GM18526 (cell line): ENCODE measurements around the gene CHRNB1.
A peak's percentile ranks its signal among the peaks of the same experiment; 100 is the strongest.
"Not testable (repeated sequence)": the region's sequence is repeated elsewhere in the genome, so short reads cannot be mapped to it uniquely, and the experiment has no call there.

Source experiments
- POLR2A ChIP-seq: IDR thresholded peaks from 3 replicates; pipeline ENCODE4 v1.6.1; 2011; ENCODE audit not compliant: insufficient read length; ENCODE audit errors: extremely low read depth

CHRNB1 gene

GRCh38 chr17:7467498-7467897, 22.6 kb downstream of the CHRNB1 start:
- TF ChIP-seq POLR2A, result no peak

- no peak for TF ChIP-seq POLR2A
Observed at GRCh38 chr17:7468290-7468689, 23.4 kb downstream of the CHRNB1 start.

- no peak for TF ChIP-seq POLR2A
Observed at GRCh38 chr17:7468804-7469389, 24.0 kb downstream of the CHRNB1 start.

GRCh38 chr17:7471729-7472128, 26.9 kb downstream of the CHRNB1 start:
- no peak for TF ChIP-seq POLR2A

GRCh38 chr17:7475764-7476422, 31.0 kb downstream of the CHRNB1 start:
- TF ChIP-seq POLR2A, result no peak

GRCh38 chr17:7476494-7476893, 31.6 kb downstream of the CHRNB1 start:
- no peak for TF ChIP-seq POLR2A

GRCh38 chr17:7476951-7477350, 32.1 kb downstream of the CHRNB1 start:
- TF ChIP-seq POLR2A, result no peak

GRCh38 chr17:7477392-7478275, 32.8 kb downstream of the CHRNB1 start:
- TF ChIP-seq POLR2A, result no peak

- TF ChIP-seq POLR2A, result no peak
Observed at GRCh38 chr17:7478276-7479212, 33.7 kb downstream of the CHRNB1 start.

GRCh38 chr17:7479213-7480088, 34.6 kb downstream of the CHRNB1 start, which contains the start of gene ZBTB4:
Gene ZBTB4 (minus strand): TSS chr17:7479631. CDS start chr17:7466801, 12,830 bp downstream.
- TF ChIP-seq POLR2A, result peak; percentile 39

GRCh38 chr17:7480089-7480384, 35.2 kb downstream of the CHRNB1 start:
- no peak for TF ChIP-seq POLR2A

- TF ChIP-seq POLR2A, result not testable (repeated sequence)
Observed at GRCh38 chr17:7481275-7481674, 36.4 kb downstream of the CHRNB1 start, which contains the start of gene SLC35G6. Gene SLC35G6 (plus strand): TSS chr17:7481446. CDS start chr17:7481517, 71 bp downstream.

- TF ChIP-seq POLR2A, result peak; percentile 79
Observed at GRCh38 chr17:7483255-7484066, 38.6 kb downstream of the CHRNB1 start.
